DOHH2 (cell line): ENCODE measurements around the gene WDFY3.

ENCODE experiments used
- EZH2phosphoT487 ChIP-seq: fragments of 200-600 bp; sonication (generic); IDR thresholded peaks from 2 replicates; pipeline ENCODE4 v1.6.1; 2017; ENCODE audit warnings: borderline replicate concordance, mild to moderate bottlenecking, antibody characterized with exemption, low read length, moderate library complexity, mixed read lengths
- TF ChIP-seq, protein P1 (sequence below): fragments of 200-600 bp; sonication (generic); IDR thresholded peaks from one replicate; pipeline ENCODE4 v1.5.1; 2014; ENCODE audit warnings: antibody characterized with exemption, mild to moderate bottlenecking, low read depth, low read length; ENCODE audit not compliant: poor library complexity, severe bottlenecking

DNA sequence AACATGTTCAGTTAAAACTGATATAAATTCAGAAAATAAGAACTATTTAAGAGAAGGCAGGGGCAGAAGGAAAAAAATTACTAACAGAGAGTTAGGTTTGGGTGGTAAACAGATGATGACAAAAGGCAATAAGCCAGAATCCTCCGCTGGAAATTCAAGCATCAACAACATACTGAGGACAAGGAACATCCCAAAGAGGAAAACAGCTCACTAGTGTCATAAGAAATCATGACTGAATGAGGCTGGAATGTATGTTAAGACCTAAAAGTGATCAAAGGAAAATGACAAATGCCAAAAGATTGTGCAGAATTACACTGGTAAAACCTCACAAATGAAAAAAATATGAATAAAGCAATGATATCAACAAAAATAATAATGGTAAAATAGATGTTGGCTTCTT lies 88.4 kb downstream of the WDFY3 start:
- TF ChIP-seq, protein P1, sequence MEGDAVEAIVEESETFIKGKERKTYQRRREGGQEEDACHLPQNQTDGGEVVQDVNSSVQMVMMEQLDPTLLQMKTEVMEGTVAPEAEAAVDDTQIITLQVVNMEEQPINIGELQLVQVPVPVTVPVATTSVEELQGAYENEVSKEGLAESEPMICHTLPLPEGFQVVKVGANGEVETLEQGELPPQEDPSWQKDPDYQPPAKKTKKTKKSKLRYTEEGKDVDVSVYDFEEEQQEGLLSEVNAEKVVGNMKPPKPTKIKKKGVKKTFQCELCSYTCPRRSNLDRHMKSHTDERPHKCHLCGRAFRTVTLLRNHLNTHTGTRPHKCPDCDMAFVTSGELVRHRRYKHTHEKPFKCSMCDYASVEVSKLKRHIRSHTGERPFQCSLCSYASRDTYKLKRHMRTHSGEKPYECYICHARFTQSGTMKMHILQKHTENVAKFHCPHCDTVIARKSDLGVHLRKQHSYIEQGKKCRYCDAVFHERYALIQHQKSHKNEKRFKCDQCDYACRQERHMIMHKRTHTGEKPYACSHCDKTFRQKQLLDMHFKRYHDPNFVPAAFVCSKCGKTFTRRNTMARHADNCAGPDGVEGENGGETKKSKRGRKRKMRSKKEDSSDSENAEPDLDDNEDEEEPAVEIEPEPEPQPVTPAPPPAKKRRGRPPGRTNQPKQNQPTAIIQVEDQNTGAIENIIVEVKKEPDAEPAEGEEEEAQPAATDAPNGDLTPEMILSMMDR = no peak
- no peak for TF ChIP-seq EZH2phosphoT487
